ENCODE measurements around the gene EFHD2. TPM values are rescaled to one million over a fixed set of nuclear protein-coding genes. Genes with fewer than 3 reads are reported as not detected.

The EFHD2 gene
- polyA plus RNA-seq, 1 donor from 2014 or later, result 10.3 TPM

- Histone ChIP-seq H2AFZ (ENCODE audit: low read depth, low read length) (peak overlapping the region; percentile 40), H3K36me3 (ENCODE audit: insufficient read depth, low read length) (no peaks in the 10 kb centered on the region), H3K9me3 (ENCODE audit: low read length) (no peaks in the 10 kb centered on the region), H3K27me3 (ENCODE audit: insufficient read depth, low read depth, low read length) (no peaks in the 10 kb centered on the region), H3K4me3 (ENCODE audit: low read length) (peak overlapping the region; percentile 78), H3K79me2 (replicated peaks; ENCODE audit: insufficient read depth, low read length) (no peaks in the 10 kb centered on the region), H3F3A (ENCODE audit: insufficient read depth, low read length, poor library complexity, severe bottlenecking) (no peaks in the 10 kb centered on the region), H3K9me2 (ENCODE audit: insufficient read depth, low read length) (no peaks in the 10 kb centered on the region), H3K9ac (ENCODE audit: low read length) (peak overlapping the region; percentile 76), H4K20me1 (ENCODE audit: insufficient read depth) (no peaks in the 10 kb centered on the region), H3K4me2 (ENCODE audit: low read length) (peak overlapping the region; percentile 59), H3K27ac (ENCODE audit: low read length) (no peak overlapping the region)
- TF ChIP-seq RAD21 (conservative IDR thresholded peaks at IDR 0.05), result no peak
- TF ChIP-seq CTCF (IDR thresholded peaks at IDR 0.05; ENCODE audit: poor library complexity, severe bottlenecking), result no peak
- TF ChIP-seq TAF1 (IDR thresholded peaks at IDR 0.05; ENCODE audit: low read depth), result no peak
- no peak for TF ChIP-seq EZH2 (IDR thresholded peaks at IDR 0.05; ENCODE audit: borderline replicate concordance, insufficient read depth, low read length, poor library complexity, severe bottlenecking)
- no peak for TF ChIP-seq POLR2AphosphoS5 (IDR thresholded peaks at IDR 0.05)
- TF ChIP-seq REST (IDR thresholded peaks at IDR 0.05; ENCODE audit: borderline replicate concordance), result no peak
- no peak for TF ChIP-seq SMC3 (conservative IDR thresholded peaks at IDR 0.05; ENCODE audit: poor library complexity)
- TF ChIP-seq MXI1 (conservative IDR thresholded peaks at IDR 0.05; ENCODE audit: poor library complexity, severe bottlenecking), result no peak
- TF ChIP-seq EP300 (conservative IDR thresholded peaks at IDR 0.05; ENCODE audit: poor library complexity, severe bottlenecking), result no peak
Measured at GRCh38 chr1:15410223-15410883, 665 bp downstream of the EFHD2 start.

- no peaks in the 10 kb centered on the region for H3K9me3 ChIP-seq (ENCODE audit: low read length)
- peak overlapping the region; percentile 76 for H3K9ac ChIP-seq (ENCODE audit: low read length)
- H3K79me2 ChIP-seq (replicated peaks; ENCODE audit: insufficient read depth, low read length), result no peaks in the 10 kb centered on the region
- peak overlapping the region; percentile 78 for H3K4me3 ChIP-seq (ENCODE audit: low read length)
- H3K27ac ChIP-seq (ENCODE audit: low read length), result no peak overlapping the region
- H3K9me2 ChIP-seq (ENCODE audit: insufficient read depth, low read length), result no peaks in the 10 kb centered on the region
- no peaks in the 10 kb centered on the region for H3K36me3 ChIP-seq (ENCODE audit: insufficient read depth, low read length)
- H3K27me3 ChIP-seq (ENCODE audit: insufficient read depth, low read depth, low read length), result no peaks in the 10 kb centered on the region
- TF ChIP-seq REST (IDR thresholded peaks at IDR 0.05; ENCODE audit: borderline replicate concordance) (no peak), POLR2AphosphoS5 (IDR thresholded peaks at IDR 0.05) (no peak), EP300 (conservative IDR thresholded peaks at IDR 0.05; ENCODE audit: poor library complexity, severe bottlenecking) (no peak), CTCF (IDR thresholded peaks at IDR 0.05; ENCODE audit: poor library complexity, severe bottlenecking) (no peak), TAF1 (IDR thresholded peaks at IDR 0.05; ENCODE audit: low read depth) (no peak), EZH2 (IDR thresholded peaks at IDR 0.05; ENCODE audit: borderline replicate concordance, insufficient read depth, low read length, poor library complexity, severe bottlenecking) (no peak), MXI1 (conservative IDR thresholded peaks at IDR 0.05; ENCODE audit: poor library complexity, severe bottlenecking) (no peak), RAD21 (conservative IDR thresholded peaks at IDR 0.05) (no peak), SMC3 (conservative IDR thresholded peaks at IDR 0.05; ENCODE audit: poor library complexity) (no peak)
- peak overlapping the region; percentile 59 for H3K4me2 ChIP-seq (ENCODE audit: low read length)
- H4K20me1 ChIP-seq (ENCODE audit: insufficient read depth), result no peaks in the 10 kb centered on the region
- no peaks in the 10 kb centered on the region for H3F3A ChIP-seq (ENCODE audit: insufficient read depth, low read length, poor library complexity, severe bottlenecking)
- H2AFZ ChIP-seq (ENCODE audit: low read depth, low read length), result no peak overlapping the region
Measured at GRCh38 chr1:15410884-15411245, 1.2 kb downstream of the EFHD2 start.

Measured in neural cell (in vitro differentiated cells).